RWPE2 (cell line): Measurements from ENCODE around the gene TUBG2.
A peak's percentile ranks its signal among the peaks of the same experiment; 100 is the strongest.

Source experiments
- ATAC-seq: fragments of 200-7000 bp; cut with Tn5 transposase; 3 replicates; pipeline ENCODE4 v1.9.1; 2021; ENCODE audit warnings: low read depth
- DNase-seq: peaks from one replicate; pipeline ENCODE4 v3.0.0-alpha.2; 2020; ENCODE audit warnings: low spot score
- H3K27ac ChIP-seq: fragments of 450-650 bp; 2 replicates; pipeline ENCODE4 v1.5.1; 2017; ENCODE audit warnings: mild to moderate bottlenecking; ENCODE audit not compliant: poor library complexity, severe bottlenecking
- H3K27me3 ChIP-seq: fragments of 250-450 bp; sonication (Bioruptor Pico); 2 replicates; pipeline ENCODE4 v1.5.1; 2021; ENCODE audit warnings: mild to moderate bottlenecking, moderate library complexity; ENCODE audit not compliant: insufficient read depth, poor library complexity, severe bottlenecking
- H3K36me3 ChIP-seq: fragments of 250-450 bp; sonication (Bioruptor Pico); 2 replicates; pipeline ENCODE4 v1.5.1; 2020; ENCODE audit warnings: low read depth, mild to moderate bottlenecking, moderate library complexity
- H3K4me1 ChIP-seq: fragments of 250-450 bp; sonication (Bioruptor Pico); 2 replicates; pipeline ENCODE4 v1.5.1; 2021; ENCODE audit warnings: mild to moderate bottlenecking, moderate library complexity; ENCODE audit not compliant: insufficient read depth, poor library complexity, severe bottlenecking
- H3K4me3 ChIP-seq: fragments of 250-450 bp; sonication (Bioruptor Pico); 2 replicates; pipeline ENCODE4 v1.5.1; 2021; ENCODE audit warnings: mild to moderate bottlenecking, moderate library complexity; ENCODE audit not compliant: severe bottlenecking
- H3K9me3 ChIP-seq: fragments of 250-450 bp; sonication (Bioruptor Pico); 2 replicates; pipeline ENCODE4 v1.5.1; 2021; ENCODE audit warnings: mild to moderate bottlenecking, moderate library complexity; ENCODE audit not compliant: severe bottlenecking
- TF ChIP-seq, protein P1 (sequence below): fragments of 450-650 bp; IDR thresholded peaks from one replicate; pipeline ENCODE4 v1.5.1; 2017; ENCODE audit warnings: mild to moderate bottlenecking, moderate library complexity; ENCODE audit not compliant: poor library complexity, severe bottlenecking

TUBG2 gene

DNA sequence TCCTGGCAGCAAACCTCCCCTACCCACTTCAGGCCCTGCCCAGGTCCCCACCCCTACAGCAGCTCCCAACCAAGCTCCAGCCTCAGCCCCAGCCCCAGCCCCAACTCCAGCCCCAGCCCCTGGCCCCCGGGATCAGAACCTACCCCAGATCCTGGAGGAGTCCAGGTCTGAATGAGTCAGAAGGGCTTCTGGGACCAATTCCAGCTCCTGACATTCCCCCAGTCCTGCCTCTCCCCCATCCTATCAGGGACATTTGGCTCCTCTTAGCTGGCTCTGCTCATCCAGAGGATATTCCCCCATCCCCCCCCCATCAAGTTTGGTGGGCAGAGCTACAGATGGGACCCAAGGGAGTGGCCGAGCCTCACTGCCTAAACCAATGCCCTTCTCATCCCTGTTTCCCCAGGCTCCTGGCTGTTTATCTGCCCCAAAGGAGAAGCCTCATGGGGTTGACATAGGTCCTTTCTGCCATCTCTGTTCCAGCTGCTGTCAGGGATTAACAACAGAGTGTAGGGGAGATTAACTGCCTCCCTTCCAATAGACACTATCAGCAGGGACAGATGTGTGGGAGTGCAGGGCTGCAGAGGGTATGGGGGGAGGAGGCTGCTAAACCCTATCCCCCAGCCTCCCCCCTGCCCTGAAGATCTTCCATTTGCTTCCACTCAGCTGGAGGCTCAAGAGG, 39.8 kb downstream of the TUBG2 start:
- ATAC-seq (peak; percentile 43), DNase-seq (no peak)
- no peak overlapping the region for H3K27ac ChIP-seq

GRCh38 chr17:42699415-42699740, 40.3 kb downstream of the TUBG2 start:
- no peak for DNase-seq
- H3K4me1 ChIP-seq: no peaks in the 10 kb centered on the region
- no peaks in the 10 kb centered on the region for H3K9me3 ChIP-seq
- ATAC-seq: no peak
- H3K27ac ChIP-seq: no peak overlapping the region
- no peaks in the 10 kb centered on the region for H3K27me3 ChIP-seq
- no peak overlapping the region for H3K4me3 ChIP-seq
- peaks cover 18% of the 10 kb centered on the region for H3K36me3 ChIP-seq
- TF ChIP-seq, protein P1, sequence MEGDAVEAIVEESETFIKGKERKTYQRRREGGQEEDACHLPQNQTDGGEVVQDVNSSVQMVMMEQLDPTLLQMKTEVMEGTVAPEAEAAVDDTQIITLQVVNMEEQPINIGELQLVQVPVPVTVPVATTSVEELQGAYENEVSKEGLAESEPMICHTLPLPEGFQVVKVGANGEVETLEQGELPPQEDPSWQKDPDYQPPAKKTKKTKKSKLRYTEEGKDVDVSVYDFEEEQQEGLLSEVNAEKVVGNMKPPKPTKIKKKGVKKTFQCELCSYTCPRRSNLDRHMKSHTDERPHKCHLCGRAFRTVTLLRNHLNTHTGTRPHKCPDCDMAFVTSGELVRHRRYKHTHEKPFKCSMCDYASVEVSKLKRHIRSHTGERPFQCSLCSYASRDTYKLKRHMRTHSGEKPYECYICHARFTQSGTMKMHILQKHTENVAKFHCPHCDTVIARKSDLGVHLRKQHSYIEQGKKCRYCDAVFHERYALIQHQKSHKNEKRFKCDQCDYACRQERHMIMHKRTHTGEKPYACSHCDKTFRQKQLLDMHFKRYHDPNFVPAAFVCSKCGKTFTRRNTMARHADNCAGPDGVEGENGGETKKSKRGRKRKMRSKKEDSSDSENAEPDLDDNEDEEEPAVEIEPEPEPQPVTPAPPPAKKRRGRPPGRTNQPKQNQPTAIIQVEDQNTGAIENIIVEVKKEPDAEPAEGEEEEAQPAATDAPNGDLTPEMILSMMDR: no peak

More for the DNA sequence above, 39.8 kb downstream of the TUBG2 start:
- Histone ChIP-seq H3K27me3 (no peaks in the 10 kb centered on the region), H3K36me3 (peaks cover 17% of the 10 kb centered on the region), H3K9me3 (no peaks in the 10 kb centered on the region), H3K4me3 (no peak overlapping the region), H3K4me1 (no peaks in the 10 kb centered on the region)
- TF ChIP-seq, protein P1: no peak

- no peaks in the 10 kb centered on the region for H3K9me3 ChIP-seq
- H3K36me3 ChIP-seq: peaks cover 32% of the 10 kb centered on the region
- no peaks in the 10 kb centered on the region for H3K27me3 ChIP-seq
- DNase-seq (no peak), ATAC-seq (no peak)
- TF ChIP-seq, protein P1: no peak
- no peak overlapping the region for H3K27ac ChIP-seq
- no peaks in the 10 kb centered on the region for H3K4me1 ChIP-seq
- H3K4me3 ChIP-seq: no peak overlapping the region
Measured at GRCh38 chr17:42700586-42701289, 41.7 kb downstream of the TUBG2 start.

GRCh38 chr17:42702446-42702845, 43.4 kb downstream of the TUBG2 start:
- Histone ChIP-seq H3K4me3 (no peak overlapping the region), H3K27me3 (no peaks in the 10 kb centered on the region), H3K4me1 (no peaks in the 10 kb centered on the region), H3K36me3 (peaks cover 44% of the 10 kb centered on the region), H3K27ac (no peak overlapping the region), H3K9me3 (no peaks in the 10 kb centered on the region)
- DNase-seq: no peak
- ATAC-seq: no peak
- TF ChIP-seq, protein P1: no peak

GRCh38 chr17:42704490-42704836, 45.4 kb downstream of the TUBG2 start:
- peaks cover 63% of the 10 kb centered on the region for H3K36me3 ChIP-seq
- ATAC-seq (no peak), DNase-seq (no peak)
- no peak overlapping the region for H3K4me3 ChIP-seq
- no peak overlapping the region for H3K27ac ChIP-seq
- no peaks in the 10 kb centered on the region for H3K4me1 ChIP-seq
- no peaks in the 10 kb centered on the region for H3K9me3 ChIP-seq
- H3K27me3 ChIP-seq: no peaks in the 10 kb centered on the region
- TF ChIP-seq, protein P1: no peak
